ENCODE measurements around the gene PTOV1.

DNA sequence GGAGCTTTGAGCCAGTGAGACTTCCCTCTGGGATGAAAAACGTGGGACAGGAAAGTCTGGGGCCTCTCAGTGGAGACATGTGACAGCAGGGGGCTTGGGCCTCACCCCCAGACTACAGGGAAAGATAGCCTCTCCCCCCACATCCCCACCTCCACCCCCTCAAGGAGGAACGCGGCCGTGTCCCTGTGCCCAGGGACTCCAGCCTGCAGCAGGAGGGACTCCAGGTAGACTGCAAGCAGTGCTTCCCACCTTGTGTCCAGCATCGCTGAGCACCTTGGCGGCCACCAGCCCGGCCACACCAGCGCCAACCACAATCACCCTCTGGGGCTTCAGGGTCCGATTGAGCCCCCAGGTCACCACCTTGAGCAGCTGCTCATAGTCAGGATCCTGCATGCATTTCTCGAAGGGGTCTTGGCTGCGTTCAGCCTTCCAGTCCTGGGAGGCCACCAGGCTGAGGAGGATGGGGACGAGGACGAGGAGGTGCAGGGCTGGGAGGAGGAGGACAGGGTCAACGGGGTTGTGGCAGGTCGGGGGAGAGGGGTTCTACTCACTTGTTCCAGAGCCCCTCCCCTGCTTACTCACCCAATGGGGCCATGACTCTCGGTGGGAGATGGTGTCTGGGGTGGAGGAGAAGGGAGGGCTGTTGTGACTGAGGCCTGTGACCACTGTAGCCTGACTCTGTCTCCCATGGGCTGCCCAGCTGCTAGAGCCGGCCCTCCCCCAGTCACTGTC, 44.8 kb downstream of the PTOV1 start:
- TF ChIP-seq, protein P1, sequence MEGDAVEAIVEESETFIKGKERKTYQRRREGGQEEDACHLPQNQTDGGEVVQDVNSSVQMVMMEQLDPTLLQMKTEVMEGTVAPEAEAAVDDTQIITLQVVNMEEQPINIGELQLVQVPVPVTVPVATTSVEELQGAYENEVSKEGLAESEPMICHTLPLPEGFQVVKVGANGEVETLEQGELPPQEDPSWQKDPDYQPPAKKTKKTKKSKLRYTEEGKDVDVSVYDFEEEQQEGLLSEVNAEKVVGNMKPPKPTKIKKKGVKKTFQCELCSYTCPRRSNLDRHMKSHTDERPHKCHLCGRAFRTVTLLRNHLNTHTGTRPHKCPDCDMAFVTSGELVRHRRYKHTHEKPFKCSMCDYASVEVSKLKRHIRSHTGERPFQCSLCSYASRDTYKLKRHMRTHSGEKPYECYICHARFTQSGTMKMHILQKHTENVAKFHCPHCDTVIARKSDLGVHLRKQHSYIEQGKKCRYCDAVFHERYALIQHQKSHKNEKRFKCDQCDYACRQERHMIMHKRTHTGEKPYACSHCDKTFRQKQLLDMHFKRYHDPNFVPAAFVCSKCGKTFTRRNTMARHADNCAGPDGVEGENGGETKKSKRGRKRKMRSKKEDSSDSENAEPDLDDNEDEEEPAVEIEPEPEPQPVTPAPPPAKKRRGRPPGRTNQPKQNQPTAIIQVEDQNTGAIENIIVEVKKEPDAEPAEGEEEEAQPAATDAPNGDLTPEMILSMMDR (IDR thresholded peaks at IDR 0.05) = no peak
- no peak for TF ChIP-seq EZH2 (IDR thresholded peaks at IDR 0.05; ENCODE audit: borderline replicate concordance, insufficient read depth, low read depth, low read length, poor library complexity, severe bottlenecking)
